SK-N-SH treated with all-trans-retinoic acid at 6 μM for 48 hours (cell line): Measurements from ENCODE around the gene SYT7.

Source experiments
- CREB5 ChIP-seq: fragments of 250-450 bp; sonication (Bioruptor Pico); IDR thresholded peaks from 2 replicates; pipeline ENCODE4 v1.5.1; 2020; ENCODE audit warnings: low read depth, mild to moderate bottlenecking, moderate library complexity
- CSDC2 ChIP-seq: fragments of 250-450 bp; sonication (Bioruptor Pico); IDR thresholded peaks from 2 replicates; pipeline ENCODE4 v1.5.0; 2020; ENCODE audit warnings: mild to moderate bottlenecking, moderate library complexity
- ISL1 ChIP-seq: fragments of 250-450 bp; sonication (Bioruptor Pico); IDR thresholded peaks from 2 replicates; pipeline ENCODE4 v2.1.2; 2022; ENCODE audit warnings: mild to moderate bottlenecking, moderate library complexity
- PPARA ChIP-seq: fragments of 250-450 bp; sonication (Bioruptor Pico); IDR thresholded peaks from 2 replicates; pipeline ENCODE4 v1.5.0; 2020; ENCODE audit warnings: mild to moderate bottlenecking, borderline replicate concordance
- ZFP3 ChIP-seq: fragments of 250-450 bp; sonication (Bioruptor Pico); IDR thresholded peaks from 2 replicates; pipeline ENCODE4 v1.5.0; 2020; ENCODE audit warnings: mild to moderate bottlenecking, moderate library complexity

DNA sequence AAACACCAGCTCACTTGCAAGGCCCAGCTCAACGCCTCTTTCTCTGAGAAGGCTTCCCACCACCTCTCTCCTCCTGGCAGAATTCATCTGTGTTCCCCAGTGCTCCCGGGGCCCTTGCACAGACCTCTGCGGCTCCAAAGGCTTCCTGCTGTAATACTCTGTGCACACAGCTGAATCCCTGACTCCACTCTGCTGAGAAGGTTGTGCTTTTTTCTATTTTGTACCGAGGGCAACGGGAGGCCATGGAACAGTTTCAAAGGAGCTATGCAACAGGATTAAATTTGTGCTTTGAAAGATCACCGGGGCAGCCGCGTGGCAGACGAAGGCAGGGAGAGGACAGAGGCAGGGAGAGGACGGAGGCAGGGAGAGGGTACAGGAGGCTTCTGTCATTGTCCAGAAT lies 49.2 kb upstream of the SYT7 start:
- TF ChIP-seq CREB5 (CRISPR knock-in tag) (no peak), PPARA (CRISPR knock-in tag) (no peak), CSDC2 (CRISPR knock-in tag) (no peak), ZFP3 (CRISPR knock-in tag) (no peak), ISL1 (CRISPR knock-in tag) (no peak)
